Astrocyte (in vitro differentiated cells and primary cell): Measurements from ENCODE around the gene C1orf167.

Source experiments
- EZH2 ChIP-seq: IDR thresholded peaks from 2 replicates; pipeline ENCODE4 v1.6.1; 2012; ENCODE audit warnings: mild to moderate bottlenecking, low read length, inconsistent platforms; ENCODE audit not compliant: insufficient read depth
- TF ChIP-seq, protein P1 (sequence below): IDR thresholded peaks from 2 replicates; pipeline ENCODE4 v1.5.1; 2011; ENCODE audit warnings: low read depth, mild to moderate bottlenecking, inconsistent platforms, low read length, moderate library complexity; ENCODE audit not compliant: insufficient read depth

DNA sequence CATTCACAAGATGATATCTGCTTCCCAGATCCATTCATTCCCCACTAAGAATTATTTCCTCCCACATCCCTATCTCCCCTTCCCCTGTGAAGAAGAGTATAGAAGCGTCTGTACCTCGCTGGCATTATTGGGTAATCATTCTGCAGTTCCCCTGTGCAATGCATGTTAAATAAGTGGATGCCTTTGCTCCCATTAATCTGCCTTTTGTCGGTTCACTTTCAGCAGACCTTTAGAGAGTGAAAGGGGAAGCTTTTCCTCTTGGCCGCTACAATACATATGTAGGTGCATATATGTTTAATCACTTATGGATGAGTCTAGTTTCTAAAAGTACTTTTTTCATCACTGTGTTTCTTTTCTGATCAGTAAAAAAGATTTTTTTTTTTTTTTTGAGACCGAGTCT lies 51.0 kb downstream of the C1orf167 start:
- TF ChIP-seq, protein P1, sequence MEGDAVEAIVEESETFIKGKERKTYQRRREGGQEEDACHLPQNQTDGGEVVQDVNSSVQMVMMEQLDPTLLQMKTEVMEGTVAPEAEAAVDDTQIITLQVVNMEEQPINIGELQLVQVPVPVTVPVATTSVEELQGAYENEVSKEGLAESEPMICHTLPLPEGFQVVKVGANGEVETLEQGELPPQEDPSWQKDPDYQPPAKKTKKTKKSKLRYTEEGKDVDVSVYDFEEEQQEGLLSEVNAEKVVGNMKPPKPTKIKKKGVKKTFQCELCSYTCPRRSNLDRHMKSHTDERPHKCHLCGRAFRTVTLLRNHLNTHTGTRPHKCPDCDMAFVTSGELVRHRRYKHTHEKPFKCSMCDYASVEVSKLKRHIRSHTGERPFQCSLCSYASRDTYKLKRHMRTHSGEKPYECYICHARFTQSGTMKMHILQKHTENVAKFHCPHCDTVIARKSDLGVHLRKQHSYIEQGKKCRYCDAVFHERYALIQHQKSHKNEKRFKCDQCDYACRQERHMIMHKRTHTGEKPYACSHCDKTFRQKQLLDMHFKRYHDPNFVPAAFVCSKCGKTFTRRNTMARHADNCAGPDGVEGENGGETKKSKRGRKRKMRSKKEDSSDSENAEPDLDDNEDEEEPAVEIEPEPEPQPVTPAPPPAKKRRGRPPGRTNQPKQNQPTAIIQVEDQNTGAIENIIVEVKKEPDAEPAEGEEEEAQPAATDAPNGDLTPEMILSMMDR, result no peak
- TF ChIP-seq EZH2, result no peak
